Measurements from ENCODE around the gene VPS33B.
"Not testable (repeated sequence)": the region's sequence is repeated elsewhere in the genome, so short reads cannot be mapped to it uniquely, and the experiment has no call there.

VPS33B gene

DNA sequence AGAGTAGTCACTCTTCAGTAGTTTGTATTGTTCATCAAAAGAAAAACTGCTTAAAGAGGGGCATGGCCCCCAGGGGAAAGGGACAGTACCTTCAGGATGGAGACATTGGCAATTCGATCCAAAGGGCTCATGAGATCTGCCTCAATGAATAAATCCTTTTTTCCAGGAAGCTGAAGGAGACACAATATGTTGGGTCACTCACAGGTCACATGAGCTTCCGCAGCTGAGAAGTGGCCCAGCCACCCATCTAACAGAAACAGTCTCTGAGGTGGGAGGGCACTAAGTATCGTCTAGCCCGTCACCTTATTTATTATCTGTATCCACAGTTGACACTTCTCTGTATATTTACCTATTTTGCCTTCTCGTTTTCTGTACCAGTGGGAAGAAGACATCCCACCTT is 4.7 kb downstream of the VPS33B start:
- no peak for DNase-seq (ENCODE audit: low read depth)
- TF ChIP-seq, protein P1, sequence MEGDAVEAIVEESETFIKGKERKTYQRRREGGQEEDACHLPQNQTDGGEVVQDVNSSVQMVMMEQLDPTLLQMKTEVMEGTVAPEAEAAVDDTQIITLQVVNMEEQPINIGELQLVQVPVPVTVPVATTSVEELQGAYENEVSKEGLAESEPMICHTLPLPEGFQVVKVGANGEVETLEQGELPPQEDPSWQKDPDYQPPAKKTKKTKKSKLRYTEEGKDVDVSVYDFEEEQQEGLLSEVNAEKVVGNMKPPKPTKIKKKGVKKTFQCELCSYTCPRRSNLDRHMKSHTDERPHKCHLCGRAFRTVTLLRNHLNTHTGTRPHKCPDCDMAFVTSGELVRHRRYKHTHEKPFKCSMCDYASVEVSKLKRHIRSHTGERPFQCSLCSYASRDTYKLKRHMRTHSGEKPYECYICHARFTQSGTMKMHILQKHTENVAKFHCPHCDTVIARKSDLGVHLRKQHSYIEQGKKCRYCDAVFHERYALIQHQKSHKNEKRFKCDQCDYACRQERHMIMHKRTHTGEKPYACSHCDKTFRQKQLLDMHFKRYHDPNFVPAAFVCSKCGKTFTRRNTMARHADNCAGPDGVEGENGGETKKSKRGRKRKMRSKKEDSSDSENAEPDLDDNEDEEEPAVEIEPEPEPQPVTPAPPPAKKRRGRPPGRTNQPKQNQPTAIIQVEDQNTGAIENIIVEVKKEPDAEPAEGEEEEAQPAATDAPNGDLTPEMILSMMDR (conservative IDR thresholded peaks at IDR 0.05; ENCODE audit: low read depth, low read length): no peak
- H3K4me3 ChIP-seq (ENCODE audit: low read depth, low read length): no peak overlapping the region

DNA sequence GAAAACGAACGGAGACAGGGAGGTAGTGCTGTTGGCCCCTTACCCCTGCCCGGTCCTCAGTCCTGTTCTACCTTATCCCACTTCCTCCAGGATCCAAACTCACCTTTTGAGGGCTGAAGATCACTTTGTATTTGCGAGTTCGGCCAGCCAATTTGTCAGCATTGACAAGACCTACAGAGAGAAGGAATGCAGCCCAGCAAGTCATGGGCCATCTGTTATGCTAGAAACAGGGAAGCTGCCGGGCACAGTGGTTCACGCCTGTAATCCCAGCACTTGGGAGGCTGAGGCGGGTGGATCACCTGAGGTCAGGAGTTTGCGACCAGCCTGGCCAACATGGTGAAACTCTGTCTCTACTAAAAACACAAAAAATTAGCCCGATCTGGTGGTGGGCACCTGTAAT is 8.7 kb downstream of the VPS33B start:
- not testable (repeated sequence) for H3K4me3 ChIP-seq (ENCODE audit: low read depth, low read length); DNase-seq (ENCODE audit: low read depth)

DNA sequence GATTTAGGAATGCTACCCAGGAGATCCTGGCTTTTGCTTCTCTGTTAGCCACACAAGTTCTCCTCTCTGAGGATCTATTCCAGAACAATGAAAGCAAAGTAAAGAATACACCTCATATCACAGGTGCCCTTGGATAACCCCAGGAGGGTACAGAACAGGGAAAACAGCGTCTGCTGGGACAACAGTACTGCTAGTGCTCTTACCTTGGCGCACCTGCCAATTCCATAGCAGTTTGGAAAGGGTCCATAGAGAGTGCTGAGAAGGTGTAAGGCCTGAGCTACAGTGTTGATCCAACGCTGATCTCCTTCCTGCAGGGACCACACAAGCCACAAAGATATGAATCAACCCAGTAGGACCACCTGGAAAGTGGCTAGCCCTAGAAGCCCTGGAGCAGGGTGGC is 15.1 kb downstream of the VPS33B start:
- TF ChIP-seq, protein P1 (conservative IDR thresholded peaks at IDR 0.05; ENCODE audit: low read depth, low read length): no peak
- no peak for DNase-seq (ENCODE audit: low read depth)
- no peak overlapping the region for H3K4me3 ChIP-seq (ENCODE audit: low read depth, low read length)

DNA sequence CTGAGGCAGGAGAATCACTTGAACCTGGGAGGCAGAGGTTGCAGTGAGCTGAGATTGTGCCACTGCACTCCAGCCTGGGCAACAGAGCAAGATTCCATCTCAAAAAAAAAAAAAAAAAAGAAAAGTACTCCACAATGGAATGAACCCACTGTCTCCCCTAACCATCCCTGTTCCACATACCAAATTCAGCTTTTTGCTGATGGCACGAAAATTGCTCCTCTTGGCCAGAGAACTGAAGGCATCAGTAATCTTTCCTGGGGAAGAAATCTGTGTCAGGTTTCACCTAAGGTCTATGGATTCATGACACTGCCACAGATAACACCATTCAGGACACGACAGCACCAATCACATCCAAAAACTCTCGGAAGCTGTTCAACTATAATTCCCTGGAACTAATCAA is 21.2 kb downstream of the VPS33B start:
- DNase-seq (ENCODE audit: low read depth): no peak
- no peak overlapping the region for H3K4me3 ChIP-seq (ENCODE audit: low read depth, low read length)
- TF ChIP-seq, protein P1 (conservative IDR thresholded peaks at IDR 0.05; ENCODE audit: low read depth, low read length): no peak

DNA sequence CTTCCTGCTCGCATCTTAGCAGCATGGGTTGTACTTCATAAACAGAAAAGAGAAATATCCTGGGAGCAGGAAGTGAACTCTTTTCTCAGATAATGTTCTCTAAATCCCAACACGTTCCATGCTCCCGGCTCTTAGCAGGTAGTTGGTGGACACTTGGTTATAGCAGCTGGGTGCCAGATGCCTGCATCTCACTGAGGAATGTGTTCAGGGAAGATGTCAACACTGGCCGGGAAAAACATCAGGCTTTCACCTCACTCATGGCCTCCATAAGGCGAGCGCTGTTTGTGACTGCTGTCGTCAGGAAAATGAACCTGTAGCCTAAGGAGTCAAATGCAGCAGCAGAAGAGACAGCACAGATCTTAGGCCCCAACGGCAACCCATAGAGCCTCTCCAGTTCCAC is 23.7 kb downstream of the VPS33B start:
- no peak overlapping the region for H3K4me3 ChIP-seq (ENCODE audit: low read depth, low read length)
- no peak for DNase-seq (ENCODE audit: low read depth)
- TF ChIP-seq, protein P1 (conservative IDR thresholded peaks at IDR 0.05; ENCODE audit: low read depth, low read length): no peak

DNA sequence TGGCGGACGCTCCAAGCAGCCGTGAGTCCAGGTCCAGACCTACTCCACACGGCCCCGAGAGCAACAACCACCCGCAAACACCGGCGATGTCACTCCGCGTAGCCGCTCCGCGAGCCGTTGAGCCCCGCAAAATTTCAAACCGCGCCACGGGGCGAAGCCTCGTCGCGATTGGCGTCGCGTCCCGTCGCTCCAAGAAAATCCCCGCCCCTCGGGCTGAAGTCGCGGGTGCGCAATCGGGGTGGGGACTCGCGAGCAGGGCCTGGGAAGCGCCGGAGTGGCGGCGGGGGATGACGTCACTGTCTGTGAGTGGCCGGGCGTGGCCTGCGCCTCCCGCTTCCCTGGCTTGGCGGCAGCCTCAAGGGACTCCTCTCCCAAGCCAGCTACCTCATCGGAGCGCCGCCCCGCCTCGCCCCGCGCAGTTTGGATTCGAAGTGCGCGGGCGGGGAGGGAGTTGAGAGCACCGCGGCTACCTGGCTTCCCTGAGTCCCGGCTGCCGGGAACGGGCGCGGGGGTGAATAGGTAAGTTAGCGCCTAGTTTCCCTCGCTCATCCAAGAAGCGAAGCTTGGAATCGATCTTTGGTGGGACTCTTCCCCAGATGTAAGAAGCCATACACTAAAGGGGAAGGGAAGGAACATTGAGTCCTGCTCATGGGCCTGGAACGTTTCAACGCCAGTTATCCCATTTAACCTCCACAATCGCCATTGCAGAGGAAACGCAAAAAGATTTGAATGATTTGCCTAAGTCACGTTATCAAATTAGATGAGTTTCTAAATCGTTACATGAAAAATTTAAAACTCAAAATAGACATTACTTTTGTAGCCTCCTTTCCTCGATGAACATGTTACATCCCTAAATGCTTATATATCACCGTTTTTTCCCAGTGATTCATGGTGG is 27.7 kb downstream of the VPS33B start, which contains the start of gene PRC1:
Gene PRC1, minus strand, starts transcription at position 119 of the 895 bp plus-strand sequence. Its CDS starts 118 bp downstream, at position 1.
- peak within 1 kb of the TSS; percentile 97 for H3K4me3 ChIP-seq (ENCODE audit: low read depth, low read length)
- TF ChIP-seq, protein P1 (conservative IDR thresholded peaks at IDR 0.05; ENCODE audit: low read depth, low read length): no peak
- peak; percentile 98 for DNase-seq (ENCODE audit: low read depth)

DNA sequence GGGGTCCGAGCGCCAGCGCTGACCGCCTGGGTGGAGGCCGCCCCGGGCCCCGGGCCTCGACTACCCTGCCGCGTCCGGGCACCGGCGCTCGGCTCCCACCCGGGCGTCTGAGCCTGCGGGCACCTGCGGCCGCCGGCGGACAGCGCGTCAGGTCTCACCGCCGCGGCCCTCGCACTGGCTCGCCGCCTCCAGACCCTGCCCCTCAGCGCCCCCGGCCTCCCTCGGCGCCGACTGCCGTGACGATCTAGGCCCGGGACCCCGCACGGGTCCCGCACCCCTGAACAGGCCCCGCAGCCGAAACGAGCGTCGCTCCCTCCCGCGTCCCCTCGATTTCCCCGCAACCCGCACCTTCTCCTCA is 28.4 kb downstream of the VPS33B start:
- DNase-seq (ENCODE audit: low read depth): no peak
- TF ChIP-seq, protein P1 (conservative IDR thresholded peaks at IDR 0.05; ENCODE audit: low read depth, low read length): no peak
- H3K4me3 ChIP-seq (ENCODE audit: low read depth, low read length): peak overlapping the region; percentile 97

Measured in choroid plexus epithelial cell (primary cell).